HG02970 (cell line): ENCODE results near the gene TDP1.
"Not testable (repeated sequence)": the region's sequence is repeated elsewhere in the genome, so short reads cannot be mapped to it uniquely, and the experiment has no call there.

Experiments
- ATAC-seq: cut with Tn5 transposase; IDR thresholded peaks from one replicate; pipeline ENCODE4 v1.9.1; 2021; ENCODE audit warnings: mild to moderate bottlenecking, moderate library complexity, moderate number of reproducible peaks; ENCODE audit not compliant: unreplicated experiment, low FRiP score

Gene TDP1

DNA sequence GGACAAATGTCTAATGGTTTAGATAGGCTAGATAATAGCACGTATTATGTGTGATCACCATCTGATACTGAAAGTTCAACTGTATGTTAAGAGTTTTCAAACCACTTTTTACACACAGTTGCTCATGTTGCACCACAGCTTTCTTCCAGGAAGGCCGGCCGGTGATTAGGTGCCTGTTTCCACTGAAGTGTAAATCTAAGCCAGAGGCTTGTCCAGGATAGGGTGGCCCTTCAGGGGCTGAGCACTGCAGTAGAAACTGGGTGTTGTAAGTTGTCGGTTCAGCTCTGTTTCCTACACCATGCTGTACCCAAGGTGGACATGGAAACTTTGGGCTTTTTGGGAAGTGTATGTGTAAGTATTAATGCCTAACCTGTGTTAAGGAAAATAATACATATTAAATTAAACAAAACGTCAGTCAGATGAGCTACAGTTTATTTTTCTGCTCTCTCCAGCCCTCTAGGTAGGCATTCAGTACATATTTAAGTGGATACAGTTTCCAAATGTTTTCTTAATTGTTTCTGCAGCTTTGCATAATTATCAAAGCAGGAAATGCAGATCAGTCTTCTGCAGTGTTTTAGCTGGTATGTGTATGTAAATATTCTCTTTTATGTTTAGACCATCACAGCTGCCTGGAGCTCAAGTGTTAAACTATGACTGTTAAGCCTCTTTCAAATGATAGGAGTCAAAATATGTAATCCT lies 30.9 kb downstream of the TDP1 start:
- ATAC-seq, result no peak

DNA sequence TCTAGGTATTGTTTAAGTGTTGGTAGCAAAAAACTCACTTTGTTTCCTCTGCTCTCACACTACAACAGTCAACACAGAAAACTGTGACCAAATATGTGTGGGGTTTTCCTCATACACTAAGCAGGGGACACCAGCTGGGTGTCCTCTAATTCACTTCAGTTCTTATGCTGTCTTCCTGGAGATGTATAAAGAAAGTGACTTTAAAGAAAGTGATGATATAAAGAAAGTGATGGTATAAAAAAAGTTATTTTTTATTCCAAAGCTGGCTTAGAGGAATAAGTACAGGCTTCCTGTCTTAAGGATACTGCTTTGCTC lies 31.4 kb downstream of the TDP1 start:
- no peak for ATAC-seq

DNA sequence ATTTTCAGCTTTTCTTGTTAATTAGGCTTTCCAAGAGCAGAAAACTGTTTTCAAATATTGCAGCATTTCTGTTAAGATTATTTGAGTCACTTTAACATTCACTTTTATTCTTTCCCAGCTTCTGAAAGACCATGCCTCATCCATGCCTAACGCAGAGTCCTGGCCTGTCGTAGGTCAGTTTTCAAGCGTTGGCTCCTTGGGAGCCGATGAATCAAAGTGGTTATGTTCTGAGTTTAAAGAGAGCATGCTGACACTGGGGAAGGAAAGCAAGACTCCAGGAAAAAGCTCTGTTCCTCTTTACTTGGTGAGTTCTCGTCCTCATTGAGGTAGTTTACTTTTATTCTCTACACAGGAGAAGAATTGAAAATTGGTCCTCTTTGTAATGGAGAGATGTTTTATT lies 33.1 kb downstream of the TDP1 start:
- no peak for ATAC-seq

DNA sequence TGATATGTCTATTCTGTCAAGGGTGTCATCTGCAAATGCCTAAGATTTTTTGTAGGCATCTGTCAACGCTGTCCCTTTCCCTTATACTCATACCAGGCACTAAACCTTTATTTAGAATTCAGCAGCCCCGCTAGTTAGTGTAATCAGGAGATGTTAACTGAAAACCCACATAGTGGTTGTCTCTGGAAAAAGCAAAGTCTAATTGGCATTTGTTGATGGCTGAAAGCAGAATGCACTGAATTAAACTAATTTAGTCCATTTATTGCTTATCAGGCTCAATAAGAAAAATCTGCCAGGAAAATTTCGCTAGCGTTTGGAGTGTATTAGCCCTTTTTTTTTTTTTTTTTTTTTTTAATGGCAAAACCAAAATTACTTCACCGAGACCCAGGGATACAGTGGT lies 34.5 kb downstream of the TDP1 start:
- ATAC-seq, result no peak

DNA sequence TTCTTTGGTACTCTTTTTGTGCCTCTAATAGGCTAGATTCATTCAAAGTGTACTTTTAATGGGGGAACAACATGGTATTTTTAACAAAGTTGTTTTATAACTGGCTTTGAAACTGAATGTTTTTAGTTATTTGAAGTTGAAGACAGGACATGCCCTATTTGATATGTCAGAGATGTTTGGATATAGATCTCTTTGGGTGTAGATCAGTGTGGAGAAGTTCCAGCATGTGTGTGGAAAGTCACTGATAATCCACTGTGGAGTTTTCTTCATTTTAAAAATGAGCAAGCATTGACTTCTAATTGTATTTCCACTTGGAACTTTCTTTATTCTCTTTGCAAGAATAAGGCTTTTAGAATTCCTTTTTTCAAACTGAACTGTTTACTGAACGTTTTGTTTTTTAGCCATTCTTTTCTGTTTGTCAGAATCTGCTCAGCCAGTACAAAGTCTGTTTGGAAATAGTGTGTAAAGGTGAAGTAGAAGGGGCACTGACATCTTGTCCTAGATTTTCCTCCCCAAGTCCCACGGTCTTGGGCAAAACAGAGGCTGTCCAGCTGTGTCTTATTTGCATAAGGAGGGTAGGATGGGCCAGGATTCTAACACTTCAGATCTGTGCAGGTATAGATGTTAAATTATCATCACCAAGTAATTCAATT lies 35.0 kb downstream of the TDP1 start:
- no peak for ATAC-seq

DNA sequence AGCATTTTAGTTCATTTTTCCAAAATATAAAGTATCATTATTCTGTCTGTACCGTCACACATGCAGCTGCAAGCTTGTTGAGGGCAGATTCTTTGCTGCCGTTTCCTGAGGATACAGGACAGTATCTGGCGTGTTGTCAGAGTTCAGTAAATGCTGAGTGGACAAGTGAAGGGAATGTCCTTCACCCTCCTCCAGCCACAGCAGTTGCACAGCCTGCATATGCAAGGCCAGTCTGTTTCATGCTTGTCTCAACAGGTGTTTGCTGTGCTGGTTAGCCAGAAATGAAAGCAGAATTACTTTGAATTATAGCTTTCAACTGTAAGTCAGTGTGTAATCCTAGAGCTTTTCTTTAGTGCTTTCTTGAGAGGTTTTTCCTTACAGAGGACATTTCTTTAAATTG lies 36.5 kb downstream of the TDP1 start:
- ATAC-seq, result no peak

DNA sequence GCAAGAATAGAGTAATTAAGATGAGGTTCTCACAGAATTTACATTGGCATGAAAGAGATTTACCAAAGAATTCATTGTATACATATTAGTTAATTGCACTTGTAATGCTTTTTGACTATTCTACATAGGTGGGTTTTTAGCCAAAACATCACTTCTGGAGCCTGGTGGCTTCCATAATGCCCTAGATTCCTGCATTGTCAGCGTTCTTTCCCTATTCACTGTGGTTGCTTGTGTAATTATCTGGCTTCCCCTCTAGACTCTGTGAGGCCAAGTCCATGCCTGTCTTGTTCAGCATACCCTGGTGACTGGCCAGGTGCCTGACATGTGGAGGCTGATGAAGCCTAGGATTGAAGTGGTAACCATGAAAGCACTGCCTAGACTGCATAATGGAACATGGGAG lies 41.2 kb downstream of the TDP1 start:
- ATAC-seq, result no peak

DNA sequence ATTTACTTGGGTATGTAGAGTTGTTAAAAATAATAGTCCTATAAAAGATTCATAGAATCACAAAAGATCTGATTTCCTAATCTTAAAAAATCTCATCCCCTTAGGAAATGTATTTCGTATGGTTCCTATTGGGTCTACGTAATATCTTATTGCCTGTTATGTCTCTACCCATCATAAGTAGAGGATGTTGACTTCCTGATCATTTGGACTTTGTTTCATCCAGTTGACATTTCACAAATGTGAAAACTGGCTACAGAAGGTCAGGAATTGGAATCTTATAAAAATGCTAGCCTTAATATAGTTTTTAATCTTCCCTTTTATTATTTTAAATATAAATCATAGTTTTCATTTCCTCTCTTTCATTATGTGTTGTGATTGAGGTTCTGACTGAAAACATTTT lies 45.2 kb downstream of the TDP1 start:
- no peak for ATAC-seq

DNA sequence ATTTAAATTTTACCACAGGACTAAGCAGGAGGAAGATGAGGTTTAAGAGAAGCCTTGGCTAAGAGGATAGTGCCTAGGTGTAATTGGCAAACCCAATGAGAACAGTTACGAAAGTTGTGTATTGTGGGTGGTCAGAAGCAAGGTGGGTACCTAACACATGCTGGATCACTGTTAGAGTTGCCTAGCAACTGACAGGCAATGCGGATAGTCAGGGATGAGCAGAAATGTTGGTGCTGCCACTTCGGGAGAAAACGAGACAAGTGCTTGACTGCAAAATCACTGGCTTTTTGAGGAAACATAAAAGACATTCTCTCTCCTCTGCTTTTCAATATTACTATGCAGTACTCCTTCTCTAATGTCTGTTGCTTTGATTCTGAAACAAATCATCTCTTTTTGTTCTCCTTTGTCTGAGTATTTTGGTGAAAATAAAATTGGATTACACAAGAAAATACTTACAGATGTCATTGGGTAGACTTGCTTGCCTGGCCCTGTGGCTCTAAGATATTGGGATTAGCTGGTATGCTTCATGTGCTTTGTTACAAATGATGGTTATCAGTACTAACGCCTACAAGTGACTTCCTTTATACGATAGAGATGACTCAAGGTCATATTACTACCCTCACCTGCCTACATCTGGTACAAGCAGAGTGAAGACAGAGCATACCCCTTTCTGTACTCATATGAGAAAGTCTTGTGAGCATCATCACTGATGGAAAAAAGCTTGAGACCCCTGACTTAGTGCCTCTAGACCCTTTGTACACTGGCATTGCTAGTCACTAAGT lies 48.0 kb downstream of the TDP1 start:
- ATAC-seq, result no peak

DNA sequence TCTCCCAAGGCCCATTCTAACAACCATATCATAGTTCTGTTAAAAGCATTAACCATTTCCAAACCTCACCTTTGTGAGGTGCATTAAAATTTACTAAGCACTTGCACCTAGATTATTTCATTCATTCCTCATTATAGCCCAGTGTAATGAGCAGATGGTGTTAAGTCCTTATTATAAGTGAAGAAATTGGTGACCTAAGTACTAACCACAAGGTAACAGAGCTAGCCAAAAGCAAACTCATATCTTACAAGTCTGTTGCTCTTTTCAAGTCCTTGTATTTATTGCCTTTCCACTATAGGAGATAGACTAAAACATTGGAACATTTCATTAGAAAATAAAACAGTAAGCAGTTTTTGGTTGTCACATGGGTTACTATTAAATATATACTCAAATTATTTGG lies 49.7 kb downstream of the TDP1 start:
- no peak for ATAC-seq

DNA sequence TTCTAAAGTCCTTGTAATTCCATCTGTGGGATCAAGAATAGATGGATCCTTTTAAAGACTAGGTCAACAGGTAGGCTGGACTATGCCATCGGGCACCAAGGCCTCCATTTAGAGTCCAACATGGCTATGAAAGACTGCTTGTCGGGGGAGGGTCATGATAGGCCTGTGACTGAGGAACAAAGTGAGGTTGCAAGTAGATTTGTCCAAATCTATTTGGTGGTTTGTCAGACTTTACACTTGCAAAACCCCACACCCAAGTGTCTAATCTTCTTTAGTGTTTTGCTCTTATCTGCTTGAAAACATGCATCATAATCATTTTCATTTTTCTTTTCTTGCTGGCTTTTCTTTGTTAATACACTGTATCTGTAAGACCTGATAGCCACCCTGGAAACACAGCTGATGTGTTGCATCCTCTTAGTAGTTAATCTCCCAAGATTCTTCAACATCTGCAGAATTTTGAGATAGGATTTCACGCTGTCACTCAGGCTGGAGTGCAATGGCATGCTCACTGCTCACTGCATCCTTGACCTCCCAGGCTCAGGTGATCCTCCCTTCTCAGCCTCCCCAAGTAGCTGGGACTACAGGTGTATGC lies 50.3 kb downstream of the TDP1 start:
- no peak for ATAC-seq

DNA sequence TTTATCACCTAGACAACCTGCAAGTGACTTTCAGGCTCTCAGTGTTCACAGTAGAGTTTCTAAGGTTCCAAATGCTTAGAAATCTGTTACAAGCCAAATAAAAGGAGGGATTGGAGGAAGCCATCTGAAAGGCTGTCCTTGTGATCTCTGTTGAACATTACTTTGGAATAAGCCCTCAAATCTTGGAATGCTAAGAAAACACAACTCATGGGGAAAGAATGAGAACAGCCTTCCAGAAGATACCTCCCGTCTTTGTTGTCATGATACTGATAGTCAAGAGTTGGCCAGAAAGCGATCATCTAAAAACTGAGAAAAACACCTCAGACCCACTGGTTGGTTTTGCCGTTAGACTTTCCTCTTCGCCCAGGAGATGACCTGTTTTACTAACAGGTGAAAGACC lies 61.6 kb downstream of the TDP1 start:
- ATAC-seq, result no peak

DNA sequence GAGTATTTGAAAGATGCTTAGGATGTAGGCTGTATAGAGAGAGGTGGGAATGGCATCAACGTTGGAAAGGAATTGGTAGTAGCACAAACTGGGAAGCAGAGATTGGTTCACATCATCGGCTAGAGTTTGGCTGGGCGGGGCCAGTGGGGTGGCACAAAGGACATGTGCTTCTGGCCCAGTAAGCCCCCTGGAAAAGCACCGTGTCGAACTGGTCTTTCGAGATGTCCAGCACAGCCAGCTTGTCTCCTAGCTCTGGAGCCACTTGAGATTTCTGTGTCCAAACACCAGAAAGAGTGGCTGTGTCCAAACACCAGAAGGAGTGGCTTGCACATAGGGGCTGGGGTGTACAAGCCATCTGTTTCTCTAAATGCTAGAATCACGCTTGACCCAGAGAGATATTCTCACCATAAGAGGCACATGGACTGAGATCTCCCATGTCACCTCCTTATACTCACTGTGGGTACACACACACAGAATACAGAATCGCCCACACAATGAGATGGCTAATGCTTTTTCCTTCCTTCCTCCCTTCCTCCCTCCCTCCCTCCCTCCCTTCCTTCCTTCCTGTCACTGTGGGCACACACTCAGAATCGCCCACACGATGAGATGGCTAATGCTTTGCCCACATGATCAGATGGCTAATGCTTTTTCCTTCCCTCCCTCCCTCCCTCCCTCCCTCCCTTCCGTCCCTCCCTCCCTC lies 64.2 kb downstream of the TDP1 start:
- ATAC-seq, result no peak

DNA sequence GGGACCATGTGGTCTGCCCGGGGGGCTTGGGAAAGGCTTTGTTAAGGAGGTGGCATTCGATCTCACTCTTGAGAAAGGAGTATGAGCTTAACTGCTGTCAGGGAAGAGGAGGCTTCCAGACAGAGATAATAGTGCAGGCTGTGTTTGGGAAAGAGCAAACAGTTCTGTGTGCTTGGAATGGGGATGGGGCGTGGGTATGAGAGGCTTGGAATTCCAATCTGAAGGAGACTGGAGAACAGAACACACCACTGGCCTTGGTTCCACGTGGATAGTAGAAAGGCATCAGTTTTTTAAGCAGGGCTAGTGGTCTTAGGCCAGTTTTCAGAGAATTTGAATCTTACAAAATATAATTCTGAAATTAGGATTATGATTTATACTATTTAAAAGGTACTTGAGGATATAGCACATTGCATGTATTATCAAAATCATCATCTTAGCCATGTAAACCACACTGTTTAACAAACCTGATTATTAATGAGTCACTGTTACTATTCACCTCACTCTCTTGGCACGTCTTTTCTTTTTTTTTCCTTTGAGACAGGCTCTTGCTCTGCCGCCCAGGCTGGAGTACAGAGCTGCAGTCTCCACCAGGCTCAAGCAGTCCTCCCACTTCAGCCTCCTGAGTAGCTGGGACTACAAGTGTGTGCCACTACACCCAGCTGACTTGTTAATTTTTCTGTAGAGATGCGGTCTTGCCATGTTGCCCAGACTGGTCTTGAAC lies 67.6 kb downstream of the TDP1 start:
- no peak for ATAC-seq

DNA sequence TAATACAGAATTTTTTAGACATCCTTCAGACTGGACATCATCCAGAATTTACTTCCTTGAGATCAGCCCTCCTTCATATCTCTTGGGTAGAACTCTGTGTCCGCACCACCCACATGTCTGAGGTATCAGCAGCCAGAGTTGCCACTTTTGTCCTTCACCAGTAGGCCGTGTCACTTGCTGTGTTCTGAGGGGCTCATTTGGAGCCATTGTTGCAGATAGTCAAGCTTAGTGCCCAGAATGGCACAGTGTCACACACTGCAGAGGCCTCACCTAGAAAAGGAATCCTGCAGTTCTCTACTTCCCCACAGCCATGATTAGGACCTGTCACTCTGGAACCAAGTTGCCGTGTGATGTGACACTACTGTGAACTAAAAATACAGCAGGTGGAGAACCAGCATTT lies 69.2 kb downstream of the TDP1 start:
- no peak for ATAC-seq

DNA sequence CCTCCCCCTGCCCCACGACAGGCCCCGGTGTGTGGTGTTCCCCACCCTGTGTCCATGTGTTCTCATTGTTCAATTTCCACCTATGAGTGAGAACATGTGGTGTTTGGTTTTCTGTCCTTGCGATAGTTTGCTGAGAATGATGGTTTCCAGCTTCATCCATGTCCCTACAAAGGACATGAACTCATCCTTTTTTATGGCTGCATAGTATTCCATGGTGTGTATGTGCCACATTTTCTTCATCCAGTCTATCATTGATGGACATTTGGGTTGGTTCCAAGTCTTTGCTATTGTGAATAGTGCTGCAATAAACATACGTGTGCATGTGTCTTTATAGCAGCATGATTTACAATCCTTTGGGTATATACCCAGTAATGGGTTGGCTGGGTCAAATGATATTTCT lies 70.9 kb downstream of the TDP1 start:
- not testable (repeated sequence) for ATAC-seq

DNA sequence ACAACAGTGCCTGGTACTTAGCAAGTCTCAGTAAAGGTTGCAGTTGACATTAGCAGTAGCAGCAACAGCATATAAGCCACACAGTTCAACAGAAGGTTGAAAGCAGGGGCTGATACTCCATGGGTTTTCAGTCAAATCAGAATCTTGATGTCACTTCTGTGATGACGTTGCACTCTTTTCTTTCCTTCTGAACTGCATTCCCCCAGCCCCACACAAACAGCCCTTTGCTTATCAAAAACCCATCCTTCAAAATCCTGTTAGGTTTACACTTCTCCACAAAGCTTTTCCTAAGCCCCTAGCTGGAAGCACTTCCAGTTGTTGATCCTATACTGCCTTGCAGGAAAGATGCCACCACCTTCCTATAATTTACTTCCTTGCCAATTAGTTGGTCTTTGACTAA lies 72.1 kb downstream of the TDP1 start:
- ATAC-seq, result no peak

DNA sequence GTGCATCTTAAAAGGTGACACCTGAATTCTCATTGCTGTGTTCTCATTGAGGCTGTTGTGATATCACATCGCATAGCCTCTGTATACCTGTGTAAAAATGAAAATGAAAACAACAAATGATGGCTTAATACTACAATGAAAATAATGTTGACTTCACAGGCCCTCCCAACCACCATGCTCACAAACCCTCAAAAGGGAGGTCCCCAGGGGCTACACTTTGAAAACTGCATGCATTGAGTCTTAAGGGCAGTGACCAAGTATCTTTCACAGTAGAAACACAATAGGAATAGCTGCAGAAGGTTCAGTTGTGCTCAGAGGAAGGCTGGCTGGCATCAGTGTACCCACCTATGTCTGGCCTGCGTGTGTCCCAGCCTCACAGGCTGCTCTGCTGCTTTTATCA lies 78.4 kb downstream of the TDP1 start:
- no peak for ATAC-seq

DNA sequence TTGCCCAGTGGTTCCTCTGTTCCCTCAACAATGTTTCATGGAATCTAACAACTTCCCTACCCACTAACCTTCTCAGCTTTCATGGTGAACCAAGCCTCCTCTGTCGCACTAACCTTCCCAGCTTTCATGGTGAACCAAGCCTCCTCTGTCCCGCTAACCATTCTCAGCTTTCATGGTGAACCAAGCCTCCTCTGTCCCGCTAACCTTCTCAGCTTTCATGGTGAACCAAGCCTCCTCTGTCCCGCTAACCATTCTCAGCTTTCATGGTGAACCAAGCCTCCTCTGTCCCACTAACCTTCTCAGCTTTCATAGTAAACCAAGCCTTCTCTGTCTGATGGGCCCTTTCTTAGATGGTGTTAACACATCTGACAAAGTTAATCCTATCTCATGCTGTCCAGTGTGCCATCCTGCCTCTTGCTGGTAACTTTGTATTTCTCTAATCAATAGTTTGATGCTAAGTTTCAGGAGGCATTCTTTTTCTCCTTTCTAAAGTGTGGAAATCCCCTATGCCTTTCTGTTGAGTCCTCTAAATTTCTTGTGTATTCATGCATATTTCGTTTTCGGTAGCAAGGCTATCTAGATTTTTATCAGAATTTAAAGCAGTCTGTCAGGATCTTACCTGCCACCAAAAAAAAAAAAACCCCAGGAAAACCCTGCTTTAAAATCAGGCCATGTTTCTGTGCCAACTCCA lies 79.3 kb downstream of the TDP1 start:
- ATAC-seq, result no peak
